SK-N-SH treated with all-trans-retinoic acid at 6 μM for 48 hours (cell line): Measurements from ENCODE around the gene MT1F.

Experiments
- ATAC-seq: fragments of 200-7000 bp; cut with Tn5 transposase; 3 replicates; pipeline ENCODE4 v1.9.1; 2020; ENCODE audit warnings: mild to moderate bottlenecking, moderate library complexity
- ARNTL ChIP-seq: fragments of 450-650 bp; formaldehyde crosslinking; IDR thresholded peaks from 2 replicates; pipeline ENCODE4 v1.5.0; 2020; ENCODE audit warnings: low read depth, mild to moderate bottlenecking, moderate library complexity, borderline replicate concordance
- BACH2 ChIP-seq: fragments of 250-450 bp; sonication (Bioruptor Pico); IDR thresholded peaks from 2 replicates; pipeline ENCODE4 v1.9.0; 2021; ENCODE audit warnings: mild to moderate bottlenecking, borderline replicate concordance
- CSDC2 ChIP-seq: fragments of 250-450 bp; sonication (Bioruptor Pico); IDR thresholded peaks from 2 replicates; pipeline ENCODE4 v1.5.0; 2020; ENCODE audit warnings: mild to moderate bottlenecking, moderate library complexity
- ESRRG ChIP-seq: fragments of 250-450 bp; sonication (Bioruptor Pico); IDR thresholded peaks from 2 replicates; pipeline ENCODE4 v1.6.1; 2021; ENCODE audit warnings: mild to moderate bottlenecking
- GLIS3 ChIP-seq: fragments of 250-450 bp; sonication (Bioruptor Pico); IDR thresholded peaks from 2 replicates; pipeline ENCODE4 v1.5.0; 2020; ENCODE audit warnings: mild to moderate bottlenecking, moderate library complexity
- OSR1 ChIP-seq: fragments of 250-450 bp; sonication (Bioruptor Pico); IDR thresholded peaks from 2 replicates; pipeline ENCODE4 v1.8.0; 2022; ENCODE audit warnings: moderate library complexity, mild to moderate bottlenecking, inconsistent platforms
- PPARA ChIP-seq: fragments of 250-450 bp; sonication (Bioruptor Pico); IDR thresholded peaks from 2 replicates; pipeline ENCODE4 v1.5.0; 2020; ENCODE audit warnings: mild to moderate bottlenecking, borderline replicate concordance
- RARB ChIP-seq: fragments of 250-450 bp; sonication (Bioruptor Pico); IDR thresholded peaks from 2 replicates; pipeline ENCODE4 v1.8.0; 2021; ENCODE audit warnings: mild to moderate bottlenecking, moderate library complexity
- SNAI2 ChIP-seq: fragments of 250-450 bp; sonication (Bioruptor Pico); IDR thresholded peaks from 2 replicates; pipeline ENCODE4 v1.5.0; 2020; ENCODE audit warnings: mild to moderate bottlenecking, moderate library complexity
- TCF4 ChIP-seq: fragments of 250-450 bp; sonication (Bioruptor Pico); IDR thresholded peaks from 2 replicates; pipeline ENCODE4 v1.8.0; 2021; ENCODE audit warnings: mild to moderate bottlenecking, moderate library complexity, borderline replicate concordance
- TOX ChIP-seq: fragments of 250-450 bp; sonication (Bioruptor Pico); IDR thresholded peaks from 2 replicates; pipeline ENCODE4 v1.8.0; 2021; ENCODE audit warnings: mild to moderate bottlenecking, moderate library complexity, borderline replicate concordance
- ZC3H10 ChIP-seq: fragments of 250-450 bp; sonication (Bioruptor Pico); IDR thresholded peaks from 2 replicates; pipeline ENCODE4 v1.5.1; 2021; ENCODE audit warnings: mild to moderate bottlenecking, moderate library complexity
- ZFP3 ChIP-seq: fragments of 250-450 bp; sonication (Bioruptor Pico); IDR thresholded peaks from 2 replicates; pipeline ENCODE4 v1.5.0; 2020; ENCODE audit warnings: mild to moderate bottlenecking, moderate library complexity
- ZFP30 ChIP-seq: fragments of 450-650 bp; formaldehyde crosslinking; IDR thresholded peaks from 2 replicates; pipeline ENCODE4 v1.5.0; 2022; ENCODE audit warnings: mild to moderate bottlenecking, moderate library complexity
- ZNF565 ChIP-seq: fragments of 450-650 bp; formaldehyde crosslinking; conservative IDR thresholded peaks from 2 replicates; pipeline ENCODE4 v1.5.0; 2020; ENCODE audit warnings: low read depth, mild to moderate bottlenecking, moderate library complexity
- ZNF70 ChIP-seq: fragments of 450-650 bp; formaldehyde crosslinking; IDR thresholded peaks from 2 replicates; pipeline ENCODE4 v1.5.0; 2020; ENCODE audit warnings: mild to moderate bottlenecking, moderate library complexity
- ZNF8 ChIP-seq: fragments of 450-650 bp; formaldehyde crosslinking; IDR thresholded peaks from 2 replicates; pipeline ENCODE4 v1.5.0; 2020; ENCODE audit warnings: mild to moderate bottlenecking, moderate library complexity
- TF ChIP-seq, protein P1 (sequence below): fragments of 250-450 bp; sonication (Bioruptor Pico); IDR thresholded peaks from 2 replicates; pipeline ENCODE4 v1.8.0; 2020; ENCODE audit warnings: mild to moderate bottlenecking, moderate library complexity, borderline replicate concordance
- TF ChIP-seq, protein P2 (sequence below): fragments of 250-450 bp; sonication (Bioruptor Pico); IDR thresholded peaks from 2 replicates; pipeline ENCODE4 v1.5.1; 2021; ENCODE audit warnings: mild to moderate bottlenecking, moderate library complexity
- TF ChIP-seq, protein P3 (sequence below): fragments of 250-450 bp; sonication (Bioruptor Pico); IDR thresholded peaks from 2 replicates; pipeline ENCODE4 v1.5.1; 2020; ENCODE audit warnings: low read depth, mild to moderate bottlenecking, moderate library complexity
- TF ChIP-seq, protein P4 (sequence below): fragments of 250-450 bp; sonication (Bioruptor Pico); IDR thresholded peaks from 2 replicates; pipeline ENCODE4 v1.5.0; 2020; ENCODE audit warnings: mild to moderate bottlenecking, moderate library complexity
- TF ChIP-seq, protein P5 (sequence below): fragments of 250-450 bp; sonication (Bioruptor Pico); IDR thresholded peaks from 2 replicates; pipeline ENCODE4 v1.8.0; 2021; ENCODE audit warnings: low read depth, mild to moderate bottlenecking, moderate library complexity, borderline replicate concordance

MT1F gene

DNA sequence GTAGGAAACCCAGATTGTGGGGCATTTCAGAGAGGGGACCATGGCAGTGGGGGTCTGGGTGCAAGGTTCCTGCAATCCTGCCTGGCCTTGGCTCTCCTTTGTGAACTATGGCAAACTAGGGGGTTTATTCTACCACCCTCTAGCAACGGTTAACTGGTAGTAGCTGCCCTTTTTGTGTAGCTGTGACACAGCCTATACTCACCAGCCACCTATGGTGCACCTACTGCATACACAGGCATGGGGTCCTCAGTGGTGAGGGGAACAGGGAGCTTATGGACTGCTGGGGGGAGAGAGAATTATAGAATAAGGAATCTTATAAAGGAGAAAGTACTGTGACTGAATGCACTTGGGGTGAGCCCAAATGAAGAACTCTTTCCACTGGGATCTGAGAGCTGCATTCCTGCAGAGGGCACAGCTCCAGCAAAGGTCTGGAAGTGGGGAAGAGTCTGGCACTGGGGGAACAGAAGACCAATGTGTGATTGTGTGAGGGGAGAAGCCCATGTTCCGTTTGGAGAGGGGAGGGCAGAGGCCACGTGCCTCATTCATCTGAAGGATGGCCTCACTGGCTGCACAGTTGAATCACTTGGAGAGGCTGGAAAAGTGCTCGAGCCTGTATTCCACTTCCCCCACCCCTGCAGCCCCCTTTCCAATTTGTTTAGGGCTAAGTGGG lies 26.6 kb downstream of the MT1F start:
- TF ChIP-seq OSR1 = no peak
- TF ChIP-seq, protein P1, sequence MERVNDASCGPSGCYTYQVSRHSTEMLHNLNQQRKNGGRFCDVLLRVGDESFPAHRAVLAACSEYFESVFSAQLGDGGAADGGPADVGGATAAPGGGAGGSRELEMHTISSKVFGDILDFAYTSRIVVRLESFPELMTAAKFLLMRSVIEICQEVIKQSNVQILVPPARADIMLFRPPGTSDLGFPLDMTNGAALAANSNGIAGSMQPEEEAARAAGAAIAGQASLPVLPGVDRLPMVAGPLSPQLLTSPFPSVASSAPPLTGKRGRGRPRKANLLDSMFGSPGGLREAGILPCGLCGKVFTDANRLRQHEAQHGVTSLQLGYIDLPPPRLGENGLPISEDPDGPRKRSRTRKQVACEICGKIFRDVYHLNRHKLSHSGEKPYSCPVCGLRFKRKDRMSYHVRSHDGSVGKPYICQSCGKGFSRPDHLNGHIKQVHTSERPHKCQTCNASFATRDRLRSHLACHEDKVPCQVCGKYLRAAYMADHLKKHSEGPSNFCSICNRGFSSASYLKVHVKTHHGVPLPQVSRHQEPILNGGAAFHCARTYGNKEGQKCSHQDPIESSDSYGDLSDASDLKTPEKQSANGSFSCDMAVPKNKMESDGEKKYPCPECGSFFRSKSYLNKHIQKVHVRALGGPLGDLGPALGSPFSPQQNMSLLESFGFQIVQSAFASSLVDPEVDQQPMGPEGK (CRISPR knock-in tag) = no peak
- no peak for TF ChIP-seq ZC3H10 (CRISPR knock-in tag)
- TF ChIP-seq ZNF565 (CRISPR knock-in tag) = no peak
- TF ChIP-seq ESRRG = no peak
- TF ChIP-seq SNAI2 (CRISPR knock-in tag) = no peak
- TF ChIP-seq BACH2 = no peak
- TF ChIP-seq TOX (CRISPR knock-in tag) = no peak
- TF ChIP-seq, protein P2, sequence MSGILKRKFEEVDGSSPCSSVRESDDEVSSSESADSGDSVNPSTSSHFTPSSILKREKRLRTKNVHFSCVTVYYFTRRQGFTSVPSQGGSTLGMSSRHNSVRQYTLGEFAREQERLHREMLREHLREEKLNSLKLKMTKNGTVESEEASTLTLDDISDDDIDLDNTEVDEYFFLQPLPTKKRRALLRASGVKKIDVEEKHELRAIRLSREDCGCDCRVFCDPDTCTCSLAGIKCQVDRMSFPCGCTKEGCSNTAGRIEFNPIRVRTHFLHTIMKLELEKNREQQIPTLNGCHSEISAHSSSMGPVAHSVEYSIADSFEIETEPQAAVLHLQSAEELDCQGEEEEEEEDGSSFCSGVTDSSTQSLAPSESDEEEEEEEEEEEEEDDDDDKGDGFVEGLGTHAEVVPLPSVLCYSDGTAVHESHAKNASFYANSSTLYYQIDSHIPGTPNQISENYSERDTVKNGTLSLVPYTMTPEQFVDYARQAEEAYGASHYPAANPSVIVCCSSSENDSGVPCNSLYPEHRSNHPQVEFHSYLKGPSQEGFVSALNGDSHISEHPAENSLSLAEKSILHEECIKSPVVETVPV = no peak
- no peak for TF ChIP-seq TCF4 (CRISPR knock-in tag)
- ATAC-seq = no peak

DNA sequence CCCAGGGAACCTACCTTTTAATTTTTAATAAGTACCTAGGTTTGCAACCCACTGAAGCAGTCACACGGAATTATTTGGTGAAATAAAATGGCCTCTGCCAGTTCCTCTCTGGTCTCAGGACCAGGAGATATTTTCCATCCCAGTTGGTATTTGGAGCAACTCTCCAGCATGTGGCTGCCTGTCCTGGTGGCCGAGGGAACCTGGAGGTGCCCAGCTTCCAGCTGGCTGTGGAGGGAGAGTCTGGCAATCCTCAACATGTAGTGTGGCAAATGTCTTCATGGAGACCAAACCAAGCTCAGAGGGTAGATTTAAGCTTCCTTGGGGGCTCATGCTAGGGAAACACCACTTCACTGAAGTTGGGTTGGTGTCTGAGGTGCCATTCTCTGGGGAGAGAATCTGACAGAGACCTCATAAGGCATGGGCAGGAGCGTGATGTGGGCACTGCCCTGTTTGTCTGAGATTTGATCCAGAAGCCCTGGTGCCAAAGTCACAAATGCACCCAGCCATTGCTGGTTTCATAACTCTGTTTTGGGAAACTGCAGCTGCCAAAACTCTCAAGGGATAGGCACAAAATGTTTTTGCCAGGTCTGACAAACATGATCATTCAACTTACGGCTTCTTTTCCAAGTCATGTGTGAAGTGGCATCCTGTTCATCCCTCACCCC lies 27.3 kb downstream of the MT1F start:
- TF ChIP-seq ZNF70 (CRISPR knock-in tag) (no peak), OSR1 (no peak), BACH2 (no peak), ESRRG (no peak), GLIS3 (CRISPR knock-in tag) (no peak), ZNF565 (CRISPR knock-in tag) (no peak)
- TF ChIP-seq, protein P1 (CRISPR knock-in tag) = no peak
- no peak for ATAC-seq

DNA sequence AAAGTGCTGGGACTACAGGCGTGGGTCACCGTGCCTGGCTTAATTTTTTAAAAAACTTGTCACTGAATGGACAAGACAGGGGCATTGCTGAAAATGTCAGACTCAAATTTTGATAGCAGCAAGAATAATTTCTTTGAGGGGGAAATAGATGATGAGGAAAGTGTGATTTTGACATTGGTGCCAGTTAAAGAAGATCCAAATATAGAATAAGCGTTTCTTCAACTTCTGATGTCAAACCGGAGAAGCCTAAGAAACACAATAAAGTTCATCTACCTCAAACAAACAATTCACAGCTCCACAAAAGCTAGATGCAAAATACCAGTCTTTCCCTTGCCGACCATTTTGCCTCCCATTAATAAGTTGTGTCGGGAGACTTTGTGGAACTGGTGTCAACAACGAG lies 29.0 kb downstream of the MT1F start:
- ATAC-seq = no peak
- TF ChIP-seq OSR1 (no peak), CSDC2 (no peak), ARNTL (no peak), ZNF70 (CRISPR knock-in tag) (no peak), ZFP30 (CRISPR knock-in tag) (no peak), ZFP3 (CRISPR knock-in tag) (no peak), ZNF8 (CRISPR knock-in tag) (no peak), PPARA (CRISPR knock-in tag) (no peak), RARB (no peak), ZC3H10 (CRISPR knock-in tag) (no peak), ZNF565 (CRISPR knock-in tag) (no peak), GLIS3 (CRISPR knock-in tag) (no peak), TOX (CRISPR knock-in tag) (no peak), ESRRG (no peak), BACH2 (no peak)
- TF ChIP-seq, protein P2 = no peak
- TF ChIP-seq, protein P3, sequence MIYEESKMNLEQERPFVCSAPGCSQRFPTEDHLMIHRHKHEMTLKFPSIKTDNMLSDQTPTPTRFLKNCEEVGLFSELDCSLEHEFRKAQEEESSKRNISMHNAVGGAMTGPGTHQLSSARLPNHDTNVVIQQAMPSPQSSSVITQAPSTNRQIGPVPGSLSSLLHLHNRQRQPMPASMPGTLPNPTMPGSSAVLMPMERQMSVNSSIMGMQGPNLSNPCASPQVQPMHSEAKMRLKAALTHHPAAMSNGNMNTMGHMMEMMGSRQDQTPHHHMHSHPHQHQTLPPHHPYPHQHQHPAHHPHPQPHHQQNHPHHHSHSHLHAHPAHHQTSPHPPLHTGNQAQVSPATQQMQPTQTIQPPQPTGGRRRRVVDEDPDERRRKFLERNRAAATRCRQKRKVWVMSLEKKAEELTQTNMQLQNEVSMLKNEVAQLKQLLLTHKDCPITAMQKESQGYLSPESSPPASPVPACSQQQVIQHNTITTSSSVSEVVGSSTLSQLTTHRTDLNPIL (CRISPR knock-in tag) = no peak
- TF ChIP-seq, protein P4, sequence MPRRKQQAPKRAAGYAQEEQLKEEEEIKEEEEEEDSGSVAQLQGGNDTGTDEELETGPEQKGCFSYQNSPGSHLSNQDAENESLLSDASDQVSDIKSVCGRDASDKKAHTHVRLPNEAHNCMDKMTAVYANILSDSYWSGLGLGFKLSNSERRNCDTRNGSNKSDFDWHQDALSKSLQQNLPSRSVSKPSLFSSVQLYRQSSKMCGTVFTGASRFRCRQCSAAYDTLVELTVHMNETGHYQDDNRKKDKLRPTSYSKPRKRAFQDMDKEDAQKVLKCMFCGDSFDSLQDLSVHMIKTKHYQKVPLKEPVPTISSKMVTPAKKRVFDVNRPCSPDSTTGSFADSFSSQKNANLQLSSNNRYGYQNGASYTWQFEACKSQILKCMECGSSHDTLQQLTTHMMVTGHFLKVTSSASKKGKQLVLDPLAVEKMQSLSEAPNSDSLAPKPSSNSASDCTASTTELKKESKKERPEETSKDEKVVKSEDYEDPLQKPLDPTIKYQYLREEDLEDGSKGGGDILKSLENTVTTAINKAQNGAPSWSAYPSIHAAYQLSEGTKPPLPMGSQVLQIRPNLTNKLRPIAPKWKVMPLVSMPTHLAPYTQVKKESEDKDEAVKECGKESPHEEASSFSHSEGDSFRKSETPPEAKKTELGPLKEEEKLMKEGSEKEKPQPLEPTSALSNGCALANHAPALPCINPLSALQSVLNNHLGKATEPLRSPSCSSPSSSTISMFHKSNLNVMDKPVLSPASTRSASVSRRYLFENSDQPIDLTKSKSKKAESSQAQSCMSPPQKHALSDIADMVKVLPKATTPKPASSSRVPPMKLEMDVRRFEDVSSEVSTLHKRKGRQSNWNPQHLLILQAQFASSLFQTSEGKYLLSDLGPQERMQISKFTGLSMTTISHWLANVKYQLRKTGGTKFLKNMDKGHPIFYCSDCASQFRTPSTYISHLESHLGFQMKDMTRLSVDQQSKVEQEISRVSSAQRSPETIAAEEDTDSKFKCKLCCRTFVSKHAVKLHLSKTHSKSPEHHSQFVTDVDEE (CRISPR knock-in tag) = no peak
- TF ChIP-seq, protein P5, sequence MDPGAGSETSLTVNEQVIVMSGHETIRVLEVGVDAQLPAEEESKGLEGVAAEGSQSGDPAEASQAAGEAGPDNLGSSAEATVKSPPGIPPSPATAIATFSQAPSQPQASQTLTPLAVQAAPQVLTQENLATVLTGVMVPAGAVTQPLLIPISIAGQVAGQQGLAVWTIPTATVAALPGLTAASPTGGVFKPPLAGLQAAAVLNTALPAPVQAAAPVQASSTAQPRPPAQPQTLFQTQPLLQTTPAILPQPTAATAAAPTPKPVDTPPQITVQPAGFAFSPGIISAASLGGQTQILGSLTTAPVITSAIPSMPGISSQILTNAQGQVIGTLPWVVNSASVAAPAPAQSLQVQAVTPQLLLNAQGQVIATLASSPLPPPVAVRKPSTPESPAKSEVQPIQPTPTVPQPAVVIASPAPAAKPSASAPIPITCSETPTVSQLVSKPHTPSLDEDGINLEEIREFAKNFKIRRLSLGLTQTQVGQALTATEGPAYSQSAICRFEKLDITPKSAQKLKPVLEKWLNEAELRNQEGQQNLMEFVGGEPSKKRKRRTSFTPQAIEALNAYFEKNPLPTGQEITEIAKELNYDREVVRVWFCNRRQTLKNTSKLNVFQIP = no peak
